Hindlimb muscle (tissue), 1 donor: ENCODE results near the gene SCML2. TPM values are rescaled to one million over a fixed set of nuclear protein-coding genes. Genes with fewer than 3 reads are reported as not detected.
"Not testable (repeated sequence)": the region's sequence is repeated elsewhere in the genome, so short reads cannot be mapped to it uniquely, and the experiment has no call there.

Experiments used
- DNase-seq: peaks from one replicate; pipeline ENCODE4 v3.0.0-alpha.2; 2013
- polyA plus RNA-seq: library from polyadenylated mRNA; unstranded; fragments of 120-200 nt; gene quantifications from one replicate; pipeline ENCODE4 v1.2.1, GENCODE V29; 2013; ENCODE audit not compliant: insufficient read length

SCML2 gene
- 6.0 TPM for polyA plus RNA-seq

- peak; percentile 64 for DNase-seq
Observed at GRCh38 chrX:18354369-18355223, at the start of gene SCML2. Gene SCML2, minus strand, starts transcription at chrX:18354688. Its CDS starts 20,617 bp downstream, at chrX:18334071.

GRCh38 chrX:18401848-18402213 is 47.3 kb upstream of the SCML2 start:
- no peak for DNase-seq

- no peak for DNase-seq
Observed at GRCh38 chrX:18394477-18394876, 40.0 kb upstream of the SCML2 start.

- DNase-seq, result peak; percentile 52
Observed at GRCh38 chrX:18390941-18391538, 36.6 kb upstream of the SCML2 start.

GRCh38 chrX:18389966-18390365 is 35.5 kb upstream of the SCML2 start:
- no peak for DNase-seq

GRCh38 chrX:18377796-18378195 is 23.3 kb upstream of the SCML2 start:
- DNase-seq, result no peak

GRCh38 chrX:18375131-18375805 is 20.8 kb upstream of the SCML2 start:
- DNase-seq, result not testable (repeated sequence)

- DNase-seq, result not testable (repeated sequence)
Observed at GRCh38 chrX:18369096-18369495, 14.6 kb upstream of the SCML2 start.

- DNase-seq, result no peak
Observed at GRCh38 chrX:18368402-18368801, 13.9 kb upstream of the SCML2 start.

GRCh38 chrX:18360867-18361266 is 6.4 kb upstream of the SCML2 start:
- no peak for DNase-seq

GRCh38 chrX:18353931-18354368 is 538 bp downstream of the SCML2 start:
- no peak for DNase-seq

- DNase-seq, result no peak
Observed at GRCh38 chrX:18351784-18352183, 2.7 kb downstream of the SCML2 start.

- no peak for DNase-seq
Observed at GRCh38 chrX:18348047-18348446, 6.4 kb downstream of the SCML2 start.

- no peak for DNase-seq
Observed at GRCh38 chrX:18309401-18309800, 45.1 kb downstream of the SCML2 start.

GRCh38 chrX:18297251-18297650 is 57.2 kb downstream of the SCML2 start:
- DNase-seq, result no peak

GRCh38 chrX:18294893-18295292 is 59.6 kb downstream of the SCML2 start:
- no peak for DNase-seq

- DNase-seq, result peak; percentile 0
Observed at GRCh38 chrX:18291006-18291545, 63.4 kb downstream of the SCML2 start.

- DNase-seq, result no peak
Observed at GRCh38 chrX:18290200-18290599, 64.3 kb downstream of the SCML2 start.

GRCh38 chrX:18288716-18289115 is 65.8 kb downstream of the SCML2 start:
- DNase-seq, result no peak

GRCh38 chrX:18286322-18286831 is 68.1 kb downstream of the SCML2 start:
- DNase-seq, result no peak

- no peak for DNase-seq
Observed at GRCh38 chrX:18278449-18278848, 76.0 kb downstream of the SCML2 start.

- DNase-seq, result no peak
Observed at GRCh38 chrX:18272222-18272621, 82.3 kb downstream of the SCML2 start.

- DNase-seq, result no peak
Observed at GRCh38 chrX:18271725-18272124, 82.8 kb downstream of the SCML2 start.
